ENCODE measurements around the gene CABP7. TPM values are rescaled to one million over a fixed set of nuclear protein-coding genes. Genes with fewer than 3 reads are reported as not detected.

The CABP7 gene
- polyA plus RNA-seq: under 1 TPM; 0.04 TPM

DNA sequence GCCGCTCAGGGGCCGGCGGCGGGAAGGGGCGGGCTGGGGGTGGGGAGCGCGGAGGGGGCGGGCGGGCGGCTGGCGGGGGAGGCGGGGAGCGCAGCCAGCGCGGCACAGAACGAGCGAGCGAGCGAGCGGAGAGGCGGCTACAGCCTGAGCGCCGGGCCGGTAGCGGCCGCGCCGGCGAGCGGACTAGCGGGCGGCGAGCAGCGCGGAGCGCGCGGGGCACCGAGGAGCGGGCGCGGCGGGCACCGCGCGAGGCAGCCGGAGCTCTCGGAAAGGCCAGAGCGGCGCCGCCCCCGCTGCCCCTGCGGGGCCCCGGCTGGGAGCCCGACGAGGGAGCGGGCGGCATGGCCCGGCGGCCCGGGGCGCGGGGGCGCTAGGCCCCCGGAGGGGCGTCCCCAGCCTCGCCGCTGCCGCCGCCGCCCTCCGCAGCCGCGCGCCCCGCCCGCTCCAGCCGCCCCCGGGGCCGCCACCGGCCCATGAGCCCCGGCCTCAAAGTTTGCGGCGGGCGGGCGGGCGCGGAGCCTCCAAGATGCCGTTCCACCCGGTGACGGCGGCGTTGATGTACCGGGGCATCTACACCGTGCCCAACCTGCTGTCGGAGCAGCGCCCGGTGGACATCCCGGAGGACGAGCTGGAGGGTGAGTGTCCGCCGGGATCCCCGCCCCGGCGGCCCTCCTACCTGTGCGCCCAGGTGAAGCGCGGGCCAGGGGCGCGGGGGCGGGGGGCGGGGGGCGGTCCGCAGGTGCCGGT lies at the start of gene CABP7:
TSS of gene CABP7 (plus strand) at position 105 of the 747 bp plus-strand sequence. CDS start at position 527, 422 bp downstream.
- peaks cover 0 to 9% of the 10 kb centered on the region in 2 donors for H3K4me1 ChIP-seq (ENCODE audit: control insufficient read depth in 2 of 2, insufficient read depth in 2 of 2, low read length in 1 of 2)
- H3K36me3 ChIP-seq (ENCODE audit: control insufficient read depth in 2 of 2, insufficient read depth in 2 of 2, low read length in 1 of 2): no peaks in the 10 kb centered on the region
- no peak within 1 kb of the TSS for H3K27ac ChIP-seq (ENCODE audit: low read depth in 2 of 2, low read length in 1 of 2)
- H3K9me3 ChIP-seq (ENCODE audit: control insufficient read depth in 2 of 2, insufficient read depth in 1 of 2, low read depth in 1 of 2, low read length in 1 of 2): no peaks in the 10 kb centered on the region
- H3K27me3 ChIP-seq (ENCODE audit: control insufficient read depth in 1 of 2, insufficient read depth in 2 of 2, low read length in 2 of 2): peaks cover 0 to 14% of the 10 kb centered on the region in 2 donors
- peak within 1 kb of the TSS in 1 of 2 donors; percentile 35 for H3K4me3 ChIP-seq (ENCODE audit: low read depth in 1 of 2, low read length in 2 of 2)
- WGBS, 2 donors: 1 to 2% methylated on average over 28 to 115 of the region's 115 CpGs

DNA sequence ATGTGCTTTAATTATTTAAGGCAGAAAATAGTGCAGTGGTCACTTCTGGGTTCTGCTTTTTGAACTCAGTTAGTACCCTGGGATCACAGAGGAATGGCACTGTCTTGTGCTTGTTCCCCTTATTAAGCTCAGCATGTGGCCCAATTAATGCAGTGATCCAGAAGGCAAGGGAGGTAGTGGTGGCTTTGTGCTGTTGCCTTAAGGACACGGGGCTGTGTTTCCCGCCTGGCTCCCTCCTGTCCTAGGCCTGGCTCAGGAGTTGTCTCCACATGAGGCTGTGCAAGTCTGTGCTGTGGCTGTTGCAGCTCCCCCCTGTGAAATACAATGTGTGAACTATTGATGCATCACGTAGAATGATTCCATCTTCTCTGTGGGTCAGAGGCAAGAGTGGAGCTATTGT lies 49.2 kb upstream of the CABP7 start:
- Histone ChIP-seq H3K4me1 (ENCODE audit: control insufficient read depth in 2 of 2, insufficient read depth in 2 of 2, low read length in 1 of 2) (no peaks in the 10 kb centered on the region), H3K4me3 (ENCODE audit: low read depth in 1 of 2, low read length in 2 of 2) (no peak overlapping the region), H3K27ac (ENCODE audit: low read depth in 2 of 2, low read length in 1 of 2) (no peak overlapping the region), H3K9me3 (ENCODE audit: control insufficient read depth in 2 of 2, insufficient read depth in 1 of 2, low read depth in 1 of 2, low read length in 1 of 2) (no peaks in the 10 kb centered on the region), H3K27me3 (ENCODE audit: control insufficient read depth in 1 of 2, insufficient read depth in 2 of 2, low read length in 2 of 2) (no peaks in the 10 kb centered on the region), H3K36me3 (ENCODE audit: control insufficient read depth in 2 of 2, insufficient read depth in 2 of 2, low read length in 1 of 2) (peaks cover 19 to 37% of the 10 kb centered on the region in 2 donors)
- WGBS, 2 donors: 88 to 91% methylated on average over 3 of the region's 3 CpGs

DNA sequence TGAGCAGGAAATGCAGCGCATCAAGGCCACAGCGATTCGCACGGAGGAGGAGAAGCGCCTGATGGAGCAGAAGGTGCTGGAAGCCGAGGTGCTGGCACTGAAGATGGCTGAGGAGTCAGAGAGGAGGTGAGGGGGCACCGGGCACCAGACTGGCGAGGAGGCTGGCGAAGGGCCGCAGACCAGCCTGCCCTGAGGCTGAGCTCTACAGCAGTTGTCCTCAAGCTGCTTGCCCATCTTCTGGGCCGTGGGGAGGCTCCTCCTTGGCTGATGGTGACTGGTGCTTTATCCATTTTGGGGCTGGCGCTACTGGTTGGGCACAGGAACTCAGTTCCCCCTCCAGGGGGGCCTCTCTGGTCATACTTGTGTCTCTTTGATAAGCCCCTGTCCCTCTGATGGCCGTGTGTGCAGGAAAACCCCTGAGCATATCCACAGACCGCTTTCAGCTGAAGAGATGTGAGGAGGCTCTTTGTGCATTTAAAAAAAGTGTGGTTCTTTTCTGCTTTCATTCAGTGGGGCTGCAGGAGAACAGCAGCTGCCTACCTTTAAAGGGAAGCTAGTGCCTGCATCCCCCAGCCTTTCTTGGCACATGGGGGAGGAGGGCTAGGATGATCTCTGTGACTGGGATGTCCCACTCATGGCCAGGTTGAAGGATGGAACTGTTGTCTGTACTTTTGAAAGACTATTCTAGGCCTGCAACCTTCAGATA lies 46.3 kb upstream of the CABP7 start:
- Histone ChIP-seq H3K9me3 (ENCODE audit: control insufficient read depth in 2 of 2, insufficient read depth in 1 of 2, low read depth in 1 of 2, low read length in 1 of 2) (no peaks in the 10 kb centered on the region), H3K36me3 (ENCODE audit: control insufficient read depth in 2 of 2, insufficient read depth in 2 of 2, low read length in 1 of 2) (peaks cover 18 to 46% of the 10 kb centered on the region in 2 donors), H3K27me3 (ENCODE audit: control insufficient read depth in 1 of 2, insufficient read depth in 2 of 2, low read length in 2 of 2) (no peaks in the 10 kb centered on the region), H3K27ac (ENCODE audit: low read depth in 2 of 2, low read length in 1 of 2) (no peak overlapping the region), H3K4me1 (ENCODE audit: control insufficient read depth in 2 of 2, insufficient read depth in 2 of 2, low read length in 1 of 2) (no peaks in the 10 kb centered on the region), H3K4me3 (ENCODE audit: low read depth in 1 of 2, low read length in 2 of 2) (no peak overlapping the region)
- 93 to 94% methylated on average over 14 of the region's 14 CpGs for WGBS, 2 donors

DNA sequence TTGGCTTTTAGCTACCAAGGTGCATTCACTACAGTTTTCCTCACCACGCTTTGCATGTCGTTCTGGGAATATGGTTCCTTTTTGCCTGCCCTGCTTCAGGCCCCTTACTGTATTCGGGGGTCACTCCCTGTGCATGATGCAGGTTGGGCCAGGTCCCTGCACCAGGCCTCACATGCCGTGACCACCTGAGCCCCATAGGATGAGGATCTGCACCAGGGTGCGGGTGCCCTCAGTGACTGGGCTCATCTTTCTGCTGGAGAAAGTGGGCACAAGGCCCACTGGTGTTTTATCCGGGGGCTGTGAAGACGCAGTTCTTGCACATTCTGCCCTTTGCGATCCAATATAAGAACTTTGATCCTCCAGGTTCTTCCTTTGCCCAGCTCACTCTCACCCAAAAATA lies 45.7 kb upstream of the CABP7 start:
- no peak overlapping the region for H3K27ac ChIP-seq (ENCODE audit: low read depth in 2 of 2, low read length in 1 of 2)
- H3K4me1 ChIP-seq (ENCODE audit: control insufficient read depth in 2 of 2, insufficient read depth in 2 of 2, low read length in 1 of 2): no peaks in the 10 kb centered on the region
- no peaks in the 10 kb centered on the region for H3K9me3 ChIP-seq (ENCODE audit: control insufficient read depth in 2 of 2, insufficient read depth in 1 of 2, low read depth in 1 of 2, low read length in 1 of 2)
- no peaks in the 10 kb centered on the region for H3K27me3 ChIP-seq (ENCODE audit: control insufficient read depth in 1 of 2, insufficient read depth in 2 of 2, low read length in 2 of 2)
- H3K36me3 ChIP-seq (ENCODE audit: control insufficient read depth in 2 of 2, insufficient read depth in 2 of 2, low read length in 1 of 2): peaks cover 18 to 50% of the 10 kb centered on the region in 2 donors
- 90 to 96% methylated on average over 8 of the region's 8 CpGs for WGBS, 2 donors
- H3K4me3 ChIP-seq (ENCODE audit: low read depth in 1 of 2, low read length in 2 of 2): no peak overlapping the region

DNA sequence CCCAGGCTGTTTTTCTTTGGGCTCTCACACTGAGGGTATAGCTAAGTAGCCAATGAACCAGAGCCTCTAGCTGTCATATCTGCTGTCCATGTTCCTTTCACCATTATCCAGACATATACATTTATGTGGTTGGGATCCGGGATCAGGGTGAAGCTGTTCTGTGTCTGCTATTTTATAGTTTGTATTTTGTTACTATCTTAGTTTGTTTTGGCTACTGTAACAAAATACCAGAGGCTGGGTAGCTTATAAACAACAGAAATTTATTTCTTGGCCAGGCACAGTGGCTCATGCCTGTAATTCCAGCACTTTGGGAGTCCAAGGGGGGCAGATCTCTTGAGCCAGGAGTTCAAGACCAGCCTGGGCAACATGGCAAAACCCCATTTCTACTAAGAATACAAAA lies 40.5 kb upstream of the CABP7 start:
- Histone ChIP-seq H3K9me3 (ENCODE audit: control insufficient read depth in 2 of 2, insufficient read depth in 1 of 2, low read depth in 1 of 2, low read length in 1 of 2) (no peaks in the 10 kb centered on the region), H3K36me3 (ENCODE audit: control insufficient read depth in 2 of 2, insufficient read depth in 2 of 2, low read length in 1 of 2) (peaks cover 21 to 43% of the 10 kb centered on the region in 2 donors), H3K4me1 (ENCODE audit: control insufficient read depth in 2 of 2, insufficient read depth in 2 of 2, low read length in 1 of 2) (no peaks in the 10 kb centered on the region), H3K27me3 (ENCODE audit: control insufficient read depth in 1 of 2, insufficient read depth in 2 of 2, low read length in 2 of 2) (no peaks in the 10 kb centered on the region), H3K27ac (ENCODE audit: low read depth in 2 of 2, low read length in 1 of 2) (no peak overlapping the region), H3K4me3 (ENCODE audit: low read depth in 1 of 2, low read length in 2 of 2) (no peak overlapping the region)
- WGBS, 2 donors: 79 to 80% methylated on average over 1 of the region's 1 CpG

DNA sequence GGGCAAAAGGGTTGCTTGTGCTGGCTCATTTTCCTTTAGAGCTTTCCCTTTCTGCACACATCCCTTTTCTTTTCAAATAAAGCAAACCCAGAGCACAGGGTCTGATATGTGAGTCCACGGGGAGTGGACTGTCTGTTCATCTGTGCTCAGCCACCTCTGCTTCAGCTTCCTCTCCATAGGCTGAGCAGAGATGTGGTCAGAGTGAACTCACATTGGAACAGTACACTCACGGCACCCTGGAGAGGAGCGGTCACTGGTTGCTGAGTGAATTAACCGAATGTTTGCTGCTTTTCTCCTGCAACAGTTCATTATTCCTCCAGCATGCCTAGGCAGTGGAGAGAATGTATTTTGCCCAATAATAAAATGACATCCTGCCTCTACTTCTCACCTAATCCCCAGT lies 36.3 kb upstream of the CABP7 start:
- peaks cover 11 to 29% of the 10 kb centered on the region in 2 donors for H3K36me3 ChIP-seq (ENCODE audit: control insufficient read depth in 2 of 2, insufficient read depth in 2 of 2, low read length in 1 of 2)
- WGBS, 2 donors: 85 to 95% methylated on average over 4 of the region's 4 CpGs

DNA sequence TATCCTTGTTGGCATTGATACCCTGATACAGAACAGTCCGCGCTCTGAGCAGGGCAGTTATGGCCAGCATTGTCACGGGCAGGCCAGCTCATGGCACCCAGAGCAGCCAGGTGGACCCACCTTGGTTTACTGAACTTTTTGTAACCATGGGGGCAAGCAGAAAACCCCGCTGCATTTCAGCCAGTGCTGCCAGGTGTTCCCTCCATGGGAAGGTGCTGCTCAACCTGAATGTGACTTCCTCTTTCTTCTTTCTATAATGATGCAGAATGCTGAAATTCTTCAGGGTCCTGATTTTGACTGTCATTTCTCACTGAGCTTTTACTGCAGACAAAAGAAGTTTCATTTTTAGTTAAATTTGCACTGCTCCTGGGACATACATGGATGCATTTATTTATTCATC lies 35.6 kb upstream of the CABP7 start:
- Histone ChIP-seq H3K4me3 (ENCODE audit: low read depth in 1 of 2, low read length in 2 of 2) (no peak overlapping the region), H3K9me3 (ENCODE audit: control insufficient read depth in 2 of 2, insufficient read depth in 1 of 2, low read depth in 1 of 2, low read length in 1 of 2) (no peaks in the 10 kb centered on the region), H3K27ac (ENCODE audit: low read depth in 2 of 2, low read length in 1 of 2) (no peak overlapping the region), H3K36me3 (ENCODE audit: control insufficient read depth in 2 of 2, insufficient read depth in 2 of 2, low read length in 1 of 2) (peaks cover 8 to 26% of the 10 kb centered on the region in 2 donors), H3K27me3 (ENCODE audit: control insufficient read depth in 1 of 2, insufficient read depth in 2 of 2, low read length in 2 of 2) (no peaks in the 10 kb centered on the region), H3K4me1 (ENCODE audit: control insufficient read depth in 2 of 2, insufficient read depth in 2 of 2, low read length in 1 of 2) (no peaks in the 10 kb centered on the region)
- WGBS, 2 donors: 95 to 97% methylated on average over 4 of the region's 4 CpGs

More for the DNA sequence above, 36.3 kb upstream of the CABP7 start:
- H3K4me1 ChIP-seq (ENCODE audit: control insufficient read depth in 2 of 2, insufficient read depth in 2 of 2, low read length in 1 of 2): no peaks in the 10 kb centered on the region
- no peak overlapping the region for H3K27ac ChIP-seq (ENCODE audit: low read depth in 2 of 2, low read length in 1 of 2)
- H3K27me3 ChIP-seq (ENCODE audit: control insufficient read depth in 1 of 2, insufficient read depth in 2 of 2, low read length in 2 of 2): no peaks in the 10 kb centered on the region
- H3K9me3 ChIP-seq (ENCODE audit: control insufficient read depth in 2 of 2, insufficient read depth in 1 of 2, low read depth in 1 of 2, low read length in 1 of 2): no peaks in the 10 kb centered on the region
- no peak overlapping the region for H3K4me3 ChIP-seq (ENCODE audit: low read depth in 1 of 2, low read length in 2 of 2)

DNA sequence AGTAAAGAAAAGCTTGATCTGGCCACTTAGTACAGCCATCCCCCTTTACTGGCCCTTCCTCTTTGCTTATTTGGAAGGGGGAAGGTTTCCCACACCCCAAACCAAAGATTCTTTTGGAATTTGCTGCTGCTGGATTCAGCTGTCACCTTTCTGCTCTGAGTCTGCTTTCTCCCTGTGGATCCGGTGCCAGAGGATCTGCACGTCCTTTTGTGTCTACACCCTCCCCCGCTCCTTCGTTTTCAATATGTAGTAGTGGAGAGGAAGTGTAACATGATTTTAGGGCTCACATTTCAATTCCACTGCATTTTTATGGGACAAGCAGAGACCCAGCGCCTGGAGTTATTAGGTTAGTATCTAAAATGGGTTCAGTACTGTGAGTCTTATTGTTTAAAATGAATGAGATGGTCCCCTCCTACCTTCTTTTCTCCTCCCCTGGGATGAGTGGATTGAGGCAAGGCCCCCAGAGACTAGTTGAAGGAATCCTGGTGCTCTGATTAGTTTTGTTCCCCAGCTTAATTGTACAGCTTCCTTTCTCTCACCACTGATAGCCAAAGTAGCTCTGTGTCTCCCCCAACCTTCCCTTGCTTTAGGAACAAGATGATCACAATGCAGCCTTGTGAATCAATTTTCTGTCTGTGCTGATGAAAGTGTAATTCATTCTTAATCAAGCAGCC lies 30.5 kb upstream of the CABP7 start:
- Histone ChIP-seq H3K9me3 (ENCODE audit: control insufficient read depth in 2 of 2, insufficient read depth in 1 of 2, low read depth in 1 of 2, low read length in 1 of 2) (no peaks in the 10 kb centered on the region), H3K27me3 (ENCODE audit: control insufficient read depth in 1 of 2, insufficient read depth in 2 of 2, low read length in 2 of 2) (no peaks in the 10 kb centered on the region), H3K27ac (ENCODE audit: low read depth in 2 of 2, low read length in 1 of 2) (no peak overlapping the region), H3K4me3 (ENCODE audit: low read depth in 1 of 2, low read length in 2 of 2) (no peak overlapping the region), H3K4me1 (ENCODE audit: control insufficient read depth in 2 of 2, insufficient read depth in 2 of 2, low read length in 1 of 2) (peaks cover 3 to 11% of the 10 kb centered on the region in 2 donors), H3K36me3 (ENCODE audit: control insufficient read depth in 2 of 2, insufficient read depth in 2 of 2, low read length in 1 of 2) (peaks cover 0 to 18% of the 10 kb centered on the region in 2 donors)
- WGBS, 2 donors: 72 to 83% methylated on average over 5 of the region's 5 CpGs

DNA sequence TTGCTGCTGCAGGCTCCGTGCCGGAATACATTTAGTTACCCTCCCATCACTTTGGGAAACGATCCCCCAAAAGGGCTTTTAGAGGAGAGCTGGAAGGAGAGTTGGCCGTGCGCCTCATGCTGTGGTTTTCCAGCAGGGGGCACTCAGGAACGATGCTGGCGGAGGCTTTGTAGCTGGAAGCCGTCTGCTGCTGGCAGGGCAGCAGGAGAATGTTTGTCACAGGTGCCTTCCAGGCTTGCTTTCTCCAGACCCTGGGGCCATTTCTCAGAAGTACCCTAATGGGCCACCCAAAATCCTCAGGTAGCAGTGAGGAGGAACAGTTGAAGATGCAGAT lies 30.0 kb upstream of the CABP7 start:
- Histone ChIP-seq H3K4me1 (ENCODE audit: control insufficient read depth in 2 of 2, insufficient read depth in 2 of 2, low read length in 1 of 2) (peaks cover 5 to 11% of the 10 kb centered on the region in 2 donors), H3K27ac (ENCODE audit: low read depth in 2 of 2, low read length in 1 of 2) (no peak overlapping the region), H3K9me3 (ENCODE audit: control insufficient read depth in 2 of 2, insufficient read depth in 1 of 2, low read depth in 1 of 2, low read length in 1 of 2) (no peaks in the 10 kb centered on the region), H3K36me3 (ENCODE audit: control insufficient read depth in 2 of 2, insufficient read depth in 2 of 2, low read length in 1 of 2) (peaks cover 0 to 20% of the 10 kb centered on the region in 2 donors), H3K4me3 (ENCODE audit: low read depth in 1 of 2, low read length in 2 of 2) (no peak overlapping the region), H3K27me3 (ENCODE audit: control insufficient read depth in 1 of 2, insufficient read depth in 2 of 2, low read length in 2 of 2) (no peaks in the 10 kb centered on the region)
- 34 to 38% methylated on average over 8 of the region's 8 CpGs for WGBS, 2 donors
